H1 (cell line): Measurements from ENCODE around the gene TBC1D25. TPM values are rescaled to one million over a fixed set of nuclear protein-coding genes. Genes with fewer than 3 reads are reported as not detected.

Experiments
- CTCF ChIA-PET: fragments of 300-600 bp; sonication (Branson Sonifier 250); formaldehyde crosslinking; loops from one replicate; lab custom pipeline; 2021; ENCODE audit not compliant: partially characterized antibody; lab: Charles Lee
- POLR2A ChIA-PET: fragments of 300-600 bp; sonication (Branson Sonifier 250); formaldehyde crosslinking; loops from one replicate; lab custom pipeline; 2021; ENCODE audit warnings: inconsistent platforms; ENCODE audit not compliant: partially characterized antibody; lab: Charles Lee
- DNase-seq, 2 experiments: peaks; one replicate each; pipeline versions ENCODE4 v3.0.0 to v3.0.0-alpha.2; 2010 to 2022; ENCODE audit warnings: low spot score in 2 of 2, low read depth in 1 of 2, mixed read lengths in 1 of 2
- FAIRE-seq: peaks from 2 replicates; lab custom pipeline; 2011; peaks lifted over from hg19 to GRCh38; lab: Jason Lieb, UNC
- H2AFZ ChIP-seq: 2 replicates; pipeline ENCODE4 v1.8.1; 2012; ENCODE audit warnings: low read length, inconsistent platforms
- H2AK5ac ChIP-seq: 2 replicates; pipeline ENCODE4 v1.6.1; 2013; ENCODE audit warnings: low read depth, low read length
- H2BK120ac ChIP-seq: replicated peaks from 2 replicates; pipeline ENCODE3; 2013; ENCODE audit warnings: low read depth, low read length, inconsistent platforms
- H2BK12ac ChIP-seq: 2 replicates; pipeline ENCODE4 v1.6.1; 2013; ENCODE audit warnings: low read depth, low read length
- H2BK15ac ChIP-seq: 2 replicates; pipeline ENCODE4 v1.6.1; 2013; ENCODE audit warnings: low read length
- H2BK20ac ChIP-seq: 2 replicates; pipeline ENCODE4 v1.6.1; 2013; ENCODE audit warnings: low read length
- H2BK5ac ChIP-seq: 2 replicates; pipeline ENCODE4 v1.6.1; 2013; ENCODE audit warnings: low read depth, low read length
- H3K14ac ChIP-seq: 2 replicates; pipeline ENCODE4 v1.6.1; 2013; ENCODE audit warnings: inconsistent platforms; ENCODE audit not compliant: insufficient read length
- H3K18ac ChIP-seq: 2 replicates; pipeline ENCODE4 v1.6.1; 2013; ENCODE audit warnings: low read length; ENCODE audit errors: extremely low read depth
- H3K23ac ChIP-seq: 2 replicates; pipeline ENCODE4 v1.6.1; 2013; ENCODE audit warnings: inconsistent platforms; ENCODE audit not compliant: insufficient read length
- H3K23me2 ChIP-seq: 2 replicates; pipeline ENCODE4 v1.6.1; 2013; ENCODE audit warnings: low read depth, low read length
- H3K27ac ChIP-seq: 2 replicates; pipeline ENCODE4 v1.6.1; 2011; ENCODE audit warnings: low read depth, low read length, inconsistent platforms
- H3K27me3 ChIP-seq, 4 experiments: replicated peaks in 1 of 4; 1 replicate in 1 of 4; 2 replicates in 3 of 4; pipeline versions ENCODE4 v1.6.1 to v1.8.1; 2011 to 2013; ENCODE audit warnings: low read length in 3 of 4, mild to moderate bottlenecking in 3 of 4, inconsistent platforms in 2 of 4, mixed read lengths in 2 of 4, moderate library complexity in 1 of 4; ENCODE audit not compliant: control insufficient read depth in 3 of 4, insufficient read depth in 3 of 4; ENCODE audit errors: extremely low read depth in 1 of 4
- H3K36me3 ChIP-seq, 4 experiments: 2 replicates each; pipeline versions ENCODE4 v1.6.1 to v1.8.1; 2011 to 2013; ENCODE audit warnings: mild to moderate bottlenecking in 4 of 4, low read length in 3 of 4, moderate library complexity in 2 of 4, control low read depth in 1 of 4, inconsistent platforms in 1 of 4; ENCODE audit not compliant: insufficient read depth in 4 of 4, control insufficient read depth in 2 of 4
- H3K4ac ChIP-seq: replicated peaks from 2 replicates; pipeline ENCODE3; 2013; ENCODE audit warnings: low read length, low read depth, mixed read lengths, inconsistent platforms; ENCODE audit not compliant: insufficient read length
- H3K4me1 ChIP-seq, 4 experiments: replicated peaks in 1 of 4; 1 replicate in 1 of 4; 2 replicates in 3 of 4; pipeline versions ENCODE4 v1.6.1 to v1.8.1; 2011 to 2013; ENCODE audit warnings: low read length in 3 of 4, inconsistent platforms in 2 of 4, mixed read lengths in 1 of 4; ENCODE audit not compliant: insufficient read depth in 4 of 4, control insufficient read depth in 3 of 4
- H3K4me2 ChIP-seq, 2 experiments: 2 replicates each; pipeline versions ENCODE4 v1.6.1 to v1.8.1; 2011 to 2013; ENCODE audit warnings: low read depth in 2 of 2, low read length in 2 of 2, control low read depth in 1 of 2, inconsistent platforms in 1 of 2, mild to moderate bottlenecking in 1 of 2; ENCODE audit not compliant: insufficient read depth in 1 of 2
- H3K4me3 ChIP-seq, 4 experiments: fragments of 200-600, 300-600 bp in 1 of 4; sonication (generic), shearing (Covaris generic), sonication (Bioruptor Twin) in 1 of 4; 2 replicates each; pipeline versions ENCODE4 v1.5.1 to v1.8.1; 2011 to 2016; ENCODE audit warnings: low read length in 4 of 4, low read depth in 3 of 4, control low read depth in 2 of 4, inconsistent platforms in 2 of 4, mild to moderate bottlenecking in 2 of 4, mixed read lengths in 1 of 4, moderate library complexity in 1 of 4; ENCODE audit not compliant: insufficient read depth in 2 of 4; ENCODE audit errors: extremely low read depth in 1 of 4
- H3K56ac ChIP-seq: replicated peaks from 2 replicates; pipeline ENCODE3; 2013; ENCODE audit warnings: low read depth, mild to moderate bottlenecking, mixed read lengths, low read length, inconsistent platforms; ENCODE audit not compliant: insufficient read length
- H3K79me1 ChIP-seq: 2 replicates; pipeline ENCODE4 v1.6.1; 2013; ENCODE audit warnings: low read depth, low read length, control low read depth
- H3K79me2 ChIP-seq, 2 experiments: 2 replicates each; pipeline versions ENCODE4 v1.6.1 to v1.8.1; 2012 to 2013; ENCODE audit warnings: low read length in 2 of 2, mild to moderate bottlenecking in 2 of 2, inconsistent platforms in 1 of 2; ENCODE audit not compliant: insufficient read depth in 2 of 2, control insufficient read depth in 1 of 2
- H3K9ac ChIP-seq, 4 experiments: replicated peaks in 1 of 4; 1 replicate in 1 of 4; 2 replicates in 3 of 4; pipeline versions ENCODE4 v1.6.1 to v1.8.1; 2011 to 2013; ENCODE audit warnings: low read depth in 3 of 4, low read length in 3 of 4, control low read depth in 2 of 4, mild to moderate bottlenecking in 2 of 4, moderate library complexity in 2 of 4, inconsistent platforms in 1 of 4; ENCODE audit errors: extremely low read depth in 1 of 4
- H3K9me3 ChIP-seq, 2 experiments: 2 replicates each; pipeline versions ENCODE4 v1.6.1 to v1.8.1; 2012 to 2013; ENCODE audit warnings: mild to moderate bottlenecking in 2 of 2, moderate library complexity in 2 of 2, control low read depth in 1 of 2, inconsistent platforms in 1 of 2, low read depth in 1 of 2, low read length in 1 of 2, mixed read lengths in 1 of 2; ENCODE audit not compliant: insufficient read depth in 2 of 2
- H4K20me1 ChIP-seq, 2 experiments: replicated peaks in 1 of 2; 2 replicates each; pipeline versions ENCODE3 to v1.8.1; 2011 to 2013; ENCODE audit warnings: inconsistent platforms in 2 of 2, low read length in 2 of 2, mild to moderate bottlenecking in 1 of 2; ENCODE audit not compliant: insufficient read depth in 2 of 2, control insufficient read depth in 1 of 2
- H4K5ac ChIP-seq: 2 replicates; pipeline ENCODE4 v1.6.1; 2013; ENCODE audit warnings: low read length, low read depth, mixed read lengths, inconsistent platforms; ENCODE audit not compliant: insufficient read length
- H4K8ac ChIP-seq: 2 replicates; pipeline ENCODE4 v1.8.0; 2013; ENCODE audit warnings: mild to moderate bottlenecking, moderate library complexity, low read length, inconsistent platforms; ENCODE audit not compliant: insufficient read depth; ENCODE audit errors: extremely low read depth
- H4K91ac ChIP-seq: replicated peaks from 2 replicates; pipeline ENCODE3; 2013; ENCODE audit warnings: low read length, mixed read lengths, inconsistent platforms; ENCODE audit not compliant: insufficient read length
- ASH2L ChIP-seq: fragments of 200-600, 300-600 bp; sonication (generic); IDR thresholded peaks from one replicate; pipeline ENCODE4 v1.7.1; 2017; ENCODE audit warnings: low read length
- BCL11A ChIP-seq, 2 experiments: IDR thresholded peaks; one replicate each; pipeline ENCODE4 v1.6.1; 2011; ENCODE audit warnings: low read depth in 2 of 2, low read length in 2 of 2, mild to moderate bottlenecking in 2 of 2
- CREB1 ChIP-seq: IDR thresholded peaks from 2 replicates; pipeline ENCODE4 v1.6.1; 2012; ENCODE audit warnings: inconsistent platforms
- KDM1A ChIP-seq: fragments of 200-600, 300-600 bp; sonication (generic); IDR thresholded peaks from 2 replicates; pipeline ENCODE4 v1.7.1; 2016; ENCODE audit warnings: mild to moderate bottlenecking, low read length, borderline replicate concordance
- KDM4A ChIP-seq: IDR thresholded peaks from one replicate; pipeline ENCODE4 v1.7.1; 2012; ENCODE audit warnings: low read depth, mild to moderate bottlenecking, moderate library complexity, low read length, inconsistent platforms; ENCODE audit not compliant: severe bottlenecking
- NANOG ChIP-seq: IDR thresholded peaks from 2 replicates; pipeline ENCODE4 v1.6.1; 2011; ENCODE audit warnings: low read length, low read depth, mild to moderate bottlenecking, inconsistent platforms; ENCODE audit not compliant: insufficient read depth, poor library complexity, severe bottlenecking
- NRF1 ChIP-seq: IDR thresholded peaks from 2 replicates; pipeline ENCODE4 v1.6.1; 2011; ENCODE audit warnings: mild to moderate bottlenecking, low read depth, low read length, improper control_type of control experiment
- RAD21 ChIP-seq, 2 experiments: IDR thresholded peaks in 1 of 2; conservative IDR thresholded peaks in 1 of 2; 2 replicates each; pipeline ENCODE4 v1.6.1; 2011; ENCODE audit warnings: low read depth in 2 of 2, low read length in 2 of 2, improper control_type of control experiment in 1 of 2, inconsistent platforms in 1 of 2, mild to moderate bottlenecking in 1 of 2, moderate library complexity in 1 of 2
- RBBP5 ChIP-seq: IDR thresholded peaks from 2 replicates; pipeline ENCODE4 v1.7.1; 2012; ENCODE audit warnings: low read depth, mild to moderate bottlenecking, inconsistent platforms, low read length, moderate library complexity, borderline replicate concordance
- RNF2 ChIP-seq: fragments of 200-900, 300-1000 bp; sonication (generic); IDR thresholded peaks from 2 replicates; pipeline ENCODE4 v1.7.1; 2016; ENCODE audit warnings: borderline replicate concordance, low read depth, mild to moderate bottlenecking, antibody characterized with exemption, low read length; ENCODE audit not compliant: poor library complexity, severe bottlenecking; ENCODE audit errors: missing control alignments
- YY1 ChIP-seq: IDR thresholded peaks from 2 replicates; pipeline ENCODE4 v1.6.1; 2011; ENCODE audit warnings: low read depth, mild to moderate bottlenecking, low read length
- WGBS, 2 experiments: shearing (Covaris generic) in 1 of 2; methylation state at CpG; one replicate each; pipeline versions ENCODE4 v1.1.6 to v1.1.7; 2013 to 2015; ENCODE audit warnings: low lambda C conversion rate in 2 of 2, mixed read lengths in 2 of 2, inconsistent platforms in 1 of 2, low coverage in 1 of 2, missing lambda C conversion rate in 1 of 2; ENCODE audit not compliant: insufficient replicate concordance in 2 of 2, insufficient coverage in 1 of 2, insufficient read length in 1 of 2; ENCODE audit errors: extremely low coverage in 1 of 2, missing lambda C conversion rate in 1 of 2; 5-methylcytosine and 5-hydroxymethylcytosine counted together
- polyA plus RNA-seq, 7 experiments: library from polyadenylated mRNA; depleted of rRNA in 3 of 7; stranded (reverse) in 5 of 7; unstranded in 2 of 7; fragments of >200 nt in 5 of 7; fragments of 200-250 nt in 2 of 7; gene quantifications; 1 replicate in 5 of 7; 2 replicates in 1 of 7; 4 replicates in 1 of 7; pipeline versions ENCODE4 v1.2.1 to v1.2.3, GENCODE V29; 2011 to 2013; ENCODE audit warnings: missing spikeins in 2 of 7, mixed read lengths in 2 of 7
- total RNA-seq: library from RNA; stranded (reverse); fragmentation: NEBNext Ultra II Directional; extraction: Animal tissue kit (Norgen Biotek cat#: 25700); gene quantifications from 2 replicates; pipeline ENCODE4 v1.2.1, GENCODE V29; 2021
- TF ChIP-seq, protein P1 (sequence below): IDR thresholded peaks from 2 replicates; pipeline ENCODE4 v1.6.1; 2011; ENCODE audit warnings: low read depth, mild to moderate bottlenecking, low read length; ENCODE audit not compliant: insufficient read depth

Gene TBC1D25
- total and polyA plus RNA-seq, 2 of the 8 experiments (the other 6 are each of a cell fraction or from before 2014, with no cell fraction given) = 6.5 to 6.8 TPM

DNA sequence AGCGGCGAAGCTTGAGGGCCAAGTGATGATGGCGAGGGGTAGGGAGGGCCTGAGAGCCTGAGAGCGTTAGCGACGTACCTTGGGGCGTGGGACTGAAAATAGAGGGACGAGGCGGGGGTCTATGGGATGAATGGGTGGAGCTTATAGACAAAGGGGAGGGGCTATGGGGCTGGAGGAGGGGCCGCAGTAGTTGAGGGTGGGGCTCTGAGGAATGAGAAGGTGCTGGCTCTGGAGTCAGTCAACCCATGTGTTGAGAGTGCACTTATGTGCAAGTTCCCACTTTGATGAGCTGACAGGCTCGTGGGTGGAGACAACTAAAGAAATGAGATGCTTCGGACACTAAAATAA, 488 bp downstream of the TBC1D25 start:
- Histone ChIP-seq H2AK5ac (no peak overlapping the region), H3K56ac (no peak overlapping the region), H3K18ac (no peak overlapping the region), H3K4me3 (peak overlapping the region; percentile 46 to 82 (median 52)), H4K91ac (no peak overlapping the region), H2BK20ac (no peak overlapping the region), H2BK12ac (no peak overlapping the region), H3K23ac (no peak overlapping the region), H4K8ac (no peak overlapping the region), H4K5ac (no peak overlapping the region), H3K79me1 (0 out of 2 replicates have a peak, but pooled peaks cover 2% of the 10 kb centered on the region), H3K27ac (no peak overlapping the region), H3K4me1 (no peaks in the 10 kb centered on the region), H3K14ac (no peak overlapping the region), H3K9me3 (no peaks in the 10 kb centered on the region), H4K20me1 (no peaks in the 10 kb centered on the region), H2BK5ac (peak overlapping the region; percentile 44; the same call in 1 of the 2 replicates), H2BK120ac (no peak overlapping the region), H2BK15ac (no peak overlapping the region), H3K23me2 (no peaks in the 10 kb centered on the region), H3K36me3 (peaks cover 0 to 3% (median 0%) of the 10 kb centered on the region in 4 experiments; a peak in 1 of 8 replicates), H3K79me2 (0 out of 4 replicates have a peak, but pooled peaks cover 0 to 5% of the 10 kb centered on the region in 2 experiments), H3K4me2 (peak overlapping the region; percentile 50 to 61), H2AFZ (peak overlapping the region; percentile 65; the same call in 1 of the 2 replicates), H3K27me3 (no peaks in the 10 kb centered on the region), H3K9ac (peak overlapping the region in 1 of 4 experiments; percentile 55; a peak in 3 of 7 replicates), H3K4ac (no peak overlapping the region)
- CTCF ChIA-PET = no interaction called here
- POLR2A ChIA-PET = interaction anchor here (1.1 to 2.5 kb wide), 3 partner anchors 11 to 36 kb away, joined by 3 to 22 read pairs (median 5); partner anchors contain the start of gene RBM3
- FAIRE-seq (peak; percentile 32), DNase-seq (no peak)
- WGBS, 2 experiments = 26% methylated on average over 5 of the region's 12 CpGs; no CpG with 5 or more reads in 1 of the 2 experiments
- TF ChIP-seq KDM1A (no peak), YY1 (no peak), NRF1 (no peak), CREB1 (no peak), RAD21 (IDR thresholded peaks at IDR 0.05 in 1 of 2, conservative IDR thresholded peaks at IDR 0.05 in 1 of 2; ENCODE audit: low read depth in 2 of 2, low read length in 2 of 2) (no peak), RBBP5 (no peak), RNF2 (no peak), ASH2L (no peak), KDM4A (no peak), BCL11A (IDR thresholded peaks at IDR 0.05; ENCODE audit: low read depth in 2 of 2, low read length in 2 of 2) (no peak), NANOG (no peak)
- TF ChIP-seq, protein P1, sequence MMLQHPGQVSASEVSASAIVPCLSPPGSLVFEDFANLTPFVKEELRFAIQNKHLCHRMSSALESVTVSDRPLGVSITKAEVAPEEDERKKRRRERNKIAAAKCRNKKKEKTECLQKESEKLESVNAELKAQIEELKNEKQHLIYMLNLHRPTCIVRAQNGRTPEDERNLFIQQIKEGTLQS = no peak
